Measurements from ENCODE around the gene MYO16.

GRCh38 chr13:108669381-108669780 is 40.0 kb downstream of the MYO16 start:
- TF ChIP-seq, protein P1, sequence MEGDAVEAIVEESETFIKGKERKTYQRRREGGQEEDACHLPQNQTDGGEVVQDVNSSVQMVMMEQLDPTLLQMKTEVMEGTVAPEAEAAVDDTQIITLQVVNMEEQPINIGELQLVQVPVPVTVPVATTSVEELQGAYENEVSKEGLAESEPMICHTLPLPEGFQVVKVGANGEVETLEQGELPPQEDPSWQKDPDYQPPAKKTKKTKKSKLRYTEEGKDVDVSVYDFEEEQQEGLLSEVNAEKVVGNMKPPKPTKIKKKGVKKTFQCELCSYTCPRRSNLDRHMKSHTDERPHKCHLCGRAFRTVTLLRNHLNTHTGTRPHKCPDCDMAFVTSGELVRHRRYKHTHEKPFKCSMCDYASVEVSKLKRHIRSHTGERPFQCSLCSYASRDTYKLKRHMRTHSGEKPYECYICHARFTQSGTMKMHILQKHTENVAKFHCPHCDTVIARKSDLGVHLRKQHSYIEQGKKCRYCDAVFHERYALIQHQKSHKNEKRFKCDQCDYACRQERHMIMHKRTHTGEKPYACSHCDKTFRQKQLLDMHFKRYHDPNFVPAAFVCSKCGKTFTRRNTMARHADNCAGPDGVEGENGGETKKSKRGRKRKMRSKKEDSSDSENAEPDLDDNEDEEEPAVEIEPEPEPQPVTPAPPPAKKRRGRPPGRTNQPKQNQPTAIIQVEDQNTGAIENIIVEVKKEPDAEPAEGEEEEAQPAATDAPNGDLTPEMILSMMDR (conservative IDR thresholded peaks at IDR 0.05; ENCODE audit: low read depth, low read length): no peak
- no peak for TF ChIP-seq EZH2 (IDR thresholded peaks at IDR 0.05; ENCODE audit: borderline replicate concordance, low read depth, low read length, poor library complexity, severe bottlenecking)
